H1 (cell line): ENCODE data around the gene GLRX.

Experiments
- CEBPB ChIP-seq: IDR thresholded peaks from 2 replicates; pipeline ENCODE4 v1.6.1; 2012; ENCODE audit warnings: low read depth, low read length
- CHD1 ChIP-seq: IDR thresholded peaks from 2 replicates; pipeline ENCODE4 v1.6.1; 2012; ENCODE audit warnings: low read depth, low read length, improper control_type of control experiment
- EZH2 ChIP-seq: fragments of 200-600 bp; sonication (generic); IDR thresholded peaks from 2 replicates; pipeline ENCODE4 v1.7.1; 2012; ENCODE audit warnings: low read depth, mild to moderate bottlenecking, moderate library complexity, low read length, inconsistent platforms; ENCODE audit not compliant: severe bottlenecking
- GABPA ChIP-seq: IDR thresholded peaks from 2 replicates; pipeline ENCODE4 v1.6.1; 2011; ENCODE audit warnings: mild to moderate bottlenecking, low read length, moderate library complexity, borderline replicate concordance; ENCODE audit not compliant: insufficient read depth
- NANOG ChIP-seq: IDR thresholded peaks from 2 replicates; pipeline ENCODE4 v1.6.1; 2011; ENCODE audit warnings: low read length, low read depth, mild to moderate bottlenecking, inconsistent platforms; ENCODE audit not compliant: insufficient read depth, poor library complexity, severe bottlenecking
- POLR2A ChIP-seq, 2 experiments: IDR thresholded peaks; 1 replicate in 1 of 2; 2 replicates in 1 of 2; pipeline ENCODE4 v1.6.1; 2011; ENCODE audit warnings: low read depth in 2 of 2, low read length in 2 of 2, mild to moderate bottlenecking in 2 of 2; ENCODE audit errors: control extremely low read depth in 1 of 2
- RNF2 ChIP-seq: fragments of 200-900, 300-1000 bp; sonication (generic); IDR thresholded peaks from 2 replicates; pipeline ENCODE4 v1.7.1; 2016; ENCODE audit warnings: borderline replicate concordance, low read depth, mild to moderate bottlenecking, antibody characterized with exemption, low read length; ENCODE audit not compliant: poor library complexity, severe bottlenecking; ENCODE audit errors: missing control alignments
- SP4 ChIP-seq: IDR thresholded peaks from 2 replicates; pipeline ENCODE4 v1.6.1; 2012; ENCODE audit warnings: low read length, inconsistent platforms
- SRF ChIP-seq: IDR thresholded peaks from 2 replicates; pipeline ENCODE4 v1.6.1; 2011; ENCODE audit warnings: mild to moderate bottlenecking, low read depth, low read length, moderate library complexity
- TBP ChIP-seq: IDR thresholded peaks from 2 replicates; pipeline ENCODE4 v1.6.1; 2011; ENCODE audit warnings: low read depth, low read length, improper control_type of control experiment
- YY1 ChIP-seq: IDR thresholded peaks from 2 replicates; pipeline ENCODE4 v1.6.1; 2011; ENCODE audit warnings: low read depth, mild to moderate bottlenecking, low read length
- TF ChIP-seq, protein P1 (sequence below): IDR thresholded peaks from 2 replicates; pipeline ENCODE4 v1.6.1; 2012; ENCODE audit warnings: inconsistent platforms
- TF ChIP-seq, protein P2 (sequence below), 3 experiments: IDR thresholded peaks; 1 replicate in 2 of 3; 2 replicates in 1 of 3; pipeline versions ENCODE4 v1.5.1 to v1.6.1; 2011; ENCODE audit warnings: low read length in 3 of 3, mild to moderate bottlenecking in 3 of 3, inconsistent platforms in 2 of 3, low read depth in 1 of 3, moderate library complexity in 1 of 3; ENCODE audit not compliant: insufficient read depth in 1 of 3; ENCODE audit errors: control extremely low read depth in 1 of 3
- TF ChIP-seq, protein P3 (sequence below): IDR thresholded peaks from 2 replicates; pipeline ENCODE4 v1.6.1; 2011; ENCODE audit warnings: low read length, improper control_type of control experiment

DNA sequence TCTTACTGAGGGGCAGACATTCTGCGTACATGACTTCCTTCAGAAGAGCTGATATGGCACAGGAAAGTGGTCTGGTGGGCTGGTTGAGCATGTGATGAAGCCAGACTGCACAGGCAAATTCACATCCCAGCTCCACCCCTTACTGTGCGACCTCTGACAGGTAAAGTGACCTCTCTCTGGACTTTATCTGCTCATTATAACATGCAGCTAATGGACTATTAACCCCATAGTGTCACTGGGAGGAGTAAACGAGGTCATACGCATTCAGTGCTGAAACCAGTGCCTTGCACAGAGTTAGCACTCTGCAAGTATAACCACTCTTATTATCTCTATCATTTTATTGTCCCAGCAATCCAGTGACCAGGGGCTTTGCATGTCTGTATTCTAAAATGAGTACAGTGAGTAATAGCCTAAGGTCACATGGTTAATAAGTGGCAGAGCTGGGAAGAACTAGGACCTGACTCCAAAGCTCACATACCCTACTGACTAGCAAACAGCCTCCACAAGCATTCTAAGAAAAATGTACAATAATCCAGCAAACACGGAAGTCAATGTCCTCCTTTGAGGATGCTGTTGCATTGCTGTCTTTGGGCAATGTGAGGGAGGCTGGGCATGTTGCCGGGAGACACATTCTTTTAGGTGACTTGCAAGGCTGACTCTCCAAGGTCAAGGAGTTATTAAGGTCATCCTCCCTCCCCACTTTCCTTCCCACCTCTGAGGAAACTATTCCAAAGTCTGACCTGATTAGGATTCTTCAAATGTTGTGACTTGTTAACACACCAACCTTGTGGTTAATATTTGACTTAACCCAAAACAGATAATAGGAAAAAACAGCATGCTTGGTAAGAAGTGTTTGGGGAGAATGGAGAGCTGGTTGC, 19.0 kb downstream of the GLRX start:
- TF ChIP-seq, protein P1, sequence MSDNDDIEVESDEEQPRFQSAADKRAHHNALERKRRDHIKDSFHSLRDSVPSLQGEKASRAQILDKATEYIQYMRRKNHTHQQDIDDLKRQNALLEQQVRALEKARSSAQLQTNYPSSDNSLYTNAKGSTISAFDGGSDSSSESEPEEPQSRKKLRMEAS, result no peak
- TF ChIP-seq, protein P2, sequence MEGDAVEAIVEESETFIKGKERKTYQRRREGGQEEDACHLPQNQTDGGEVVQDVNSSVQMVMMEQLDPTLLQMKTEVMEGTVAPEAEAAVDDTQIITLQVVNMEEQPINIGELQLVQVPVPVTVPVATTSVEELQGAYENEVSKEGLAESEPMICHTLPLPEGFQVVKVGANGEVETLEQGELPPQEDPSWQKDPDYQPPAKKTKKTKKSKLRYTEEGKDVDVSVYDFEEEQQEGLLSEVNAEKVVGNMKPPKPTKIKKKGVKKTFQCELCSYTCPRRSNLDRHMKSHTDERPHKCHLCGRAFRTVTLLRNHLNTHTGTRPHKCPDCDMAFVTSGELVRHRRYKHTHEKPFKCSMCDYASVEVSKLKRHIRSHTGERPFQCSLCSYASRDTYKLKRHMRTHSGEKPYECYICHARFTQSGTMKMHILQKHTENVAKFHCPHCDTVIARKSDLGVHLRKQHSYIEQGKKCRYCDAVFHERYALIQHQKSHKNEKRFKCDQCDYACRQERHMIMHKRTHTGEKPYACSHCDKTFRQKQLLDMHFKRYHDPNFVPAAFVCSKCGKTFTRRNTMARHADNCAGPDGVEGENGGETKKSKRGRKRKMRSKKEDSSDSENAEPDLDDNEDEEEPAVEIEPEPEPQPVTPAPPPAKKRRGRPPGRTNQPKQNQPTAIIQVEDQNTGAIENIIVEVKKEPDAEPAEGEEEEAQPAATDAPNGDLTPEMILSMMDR (IDR thresholded peaks at IDR 0.05; ENCODE audit: control extremely low read depth in 1 of 3, insufficient read depth in 1 of 3, low read depth in 1 of 3, low read length in 3 of 3), result no peak
- TF ChIP-seq EZH2 (no peak), TBP (no peak), CEBPB (no peak), SRF (no peak), POLR2A (IDR thresholded peaks at IDR 0.05; ENCODE audit: control extremely low read depth in 1 of 2, low read depth in 2 of 2, low read length in 2 of 2) (no peak), YY1 (no peak), NANOG (no peak), RNF2 (no peak), GABPA (no peak), SP4 (no peak), CHD1 (no peak)
- TF ChIP-seq, protein P3, sequence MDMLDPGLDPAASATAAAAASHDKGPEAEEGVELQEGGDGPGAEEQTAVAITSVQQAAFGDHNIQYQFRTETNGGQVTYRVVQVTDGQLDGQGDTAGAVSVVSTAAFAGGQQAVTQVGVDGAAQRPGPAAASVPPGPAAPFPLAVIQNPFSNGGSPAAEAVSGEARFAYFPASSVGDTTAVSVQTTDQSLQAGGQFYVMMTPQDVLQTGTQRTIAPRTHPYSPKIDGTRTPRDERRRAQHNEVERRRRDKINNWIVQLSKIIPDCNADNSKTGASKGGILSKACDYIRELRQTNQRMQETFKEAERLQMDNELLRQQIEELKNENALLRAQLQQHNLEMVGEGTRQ, result no peak
